GM18511 (cell line): Measurements from ENCODE around the gene SIX3.

Experiments used
- ATAC-seq: cut with Tn5 transposase; IDR thresholded peaks from one replicate; pipeline ENCODE4 v1.9.1; 2021; ENCODE audit warnings: mild to moderate bottlenecking, moderate library complexity; ENCODE audit not compliant: unreplicated experiment

Gene SIX3

DNA sequence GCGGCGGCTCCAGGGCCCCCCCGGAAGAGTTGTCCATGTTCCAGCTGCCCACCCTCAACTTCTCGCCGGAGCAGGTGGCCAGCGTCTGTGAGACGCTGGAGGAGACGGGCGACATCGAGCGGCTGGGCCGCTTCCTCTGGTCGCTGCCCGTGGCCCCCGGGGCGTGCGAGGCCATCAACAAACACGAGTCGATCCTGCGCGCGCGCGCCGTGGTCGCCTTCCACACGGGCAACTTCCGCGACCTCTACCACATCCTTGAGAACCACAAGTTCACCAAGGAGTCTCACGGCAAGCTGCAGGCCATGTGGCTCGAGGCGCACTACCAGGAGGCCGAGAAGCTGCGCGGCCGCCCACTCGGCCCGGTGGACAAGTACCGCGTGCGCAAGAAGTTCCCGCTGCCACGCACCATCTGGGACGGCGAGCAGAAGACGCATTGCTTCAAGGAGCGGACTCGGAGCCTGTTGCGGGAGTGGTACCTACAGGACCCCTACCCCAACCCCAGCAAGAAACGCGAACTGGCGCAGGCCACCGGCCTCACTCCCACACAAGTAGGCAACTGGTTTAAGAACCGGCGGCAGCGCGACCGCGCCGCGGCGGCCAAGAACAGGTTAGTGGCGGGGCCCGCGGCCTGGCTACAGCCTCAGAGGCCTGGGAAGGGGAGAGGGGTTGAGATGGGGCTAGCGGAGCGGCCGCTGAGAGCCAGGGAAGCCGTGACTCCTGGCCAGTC, 965 bp downstream of the SIX3 start:
- no peak for ATAC-seq

DNA sequence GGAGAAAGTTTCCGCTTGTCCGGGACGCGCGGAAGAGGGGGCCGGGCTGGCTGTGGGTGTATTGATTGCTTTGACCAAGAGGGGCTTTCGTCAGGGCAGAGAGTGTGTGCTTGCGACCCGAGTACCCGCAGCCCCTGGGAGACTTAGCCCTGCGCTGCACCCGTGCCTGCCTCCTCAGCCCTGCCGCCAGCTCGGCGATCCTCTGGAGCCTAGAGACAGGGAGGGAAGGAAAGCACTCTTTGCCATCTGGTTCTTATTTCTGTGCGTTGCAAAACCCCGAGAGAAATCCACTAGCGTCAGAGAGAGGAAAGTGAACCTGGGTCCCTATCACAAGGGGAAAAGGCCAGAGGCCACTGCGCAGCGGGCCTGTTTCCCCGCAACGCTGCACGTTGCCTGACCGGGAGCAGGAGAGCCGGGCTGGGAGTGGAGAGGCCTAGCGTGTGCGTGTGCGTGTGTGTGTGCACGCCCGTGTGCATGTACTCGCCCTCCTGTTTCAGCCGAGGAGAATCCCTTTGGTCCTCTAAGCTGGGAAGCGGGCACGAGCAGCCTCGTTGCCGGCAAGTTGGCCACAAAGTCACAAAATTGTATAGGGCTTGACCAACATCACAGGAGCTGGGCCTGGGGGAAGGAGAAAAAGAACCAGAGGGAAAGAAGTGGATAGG, 1.7 kb downstream of the SIX3 start:
- ATAC-seq, result no peak

DNA sequence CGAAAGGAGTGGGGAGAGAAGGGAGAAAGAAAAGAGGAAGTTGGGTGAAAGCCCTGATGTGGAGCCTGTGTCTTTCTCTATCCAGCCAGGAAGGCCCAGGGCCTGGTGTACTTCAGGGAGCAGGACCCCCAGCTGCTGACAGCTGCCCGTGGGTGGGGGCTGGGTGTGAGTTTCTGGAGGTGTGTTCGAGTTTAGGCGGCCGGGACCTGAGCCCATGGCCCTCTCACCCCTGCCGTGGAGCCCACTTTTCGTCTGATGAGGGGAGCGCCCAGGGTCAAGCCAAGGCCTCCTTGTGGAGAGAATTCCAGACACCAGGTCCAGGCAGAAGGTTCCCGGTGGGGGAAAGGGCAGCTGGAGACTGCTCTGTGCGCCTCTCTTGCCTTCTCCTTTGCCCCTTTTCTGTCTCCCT, 2.2 kb downstream of the SIX3 start:
- ATAC-seq, result no peak

DNA sequence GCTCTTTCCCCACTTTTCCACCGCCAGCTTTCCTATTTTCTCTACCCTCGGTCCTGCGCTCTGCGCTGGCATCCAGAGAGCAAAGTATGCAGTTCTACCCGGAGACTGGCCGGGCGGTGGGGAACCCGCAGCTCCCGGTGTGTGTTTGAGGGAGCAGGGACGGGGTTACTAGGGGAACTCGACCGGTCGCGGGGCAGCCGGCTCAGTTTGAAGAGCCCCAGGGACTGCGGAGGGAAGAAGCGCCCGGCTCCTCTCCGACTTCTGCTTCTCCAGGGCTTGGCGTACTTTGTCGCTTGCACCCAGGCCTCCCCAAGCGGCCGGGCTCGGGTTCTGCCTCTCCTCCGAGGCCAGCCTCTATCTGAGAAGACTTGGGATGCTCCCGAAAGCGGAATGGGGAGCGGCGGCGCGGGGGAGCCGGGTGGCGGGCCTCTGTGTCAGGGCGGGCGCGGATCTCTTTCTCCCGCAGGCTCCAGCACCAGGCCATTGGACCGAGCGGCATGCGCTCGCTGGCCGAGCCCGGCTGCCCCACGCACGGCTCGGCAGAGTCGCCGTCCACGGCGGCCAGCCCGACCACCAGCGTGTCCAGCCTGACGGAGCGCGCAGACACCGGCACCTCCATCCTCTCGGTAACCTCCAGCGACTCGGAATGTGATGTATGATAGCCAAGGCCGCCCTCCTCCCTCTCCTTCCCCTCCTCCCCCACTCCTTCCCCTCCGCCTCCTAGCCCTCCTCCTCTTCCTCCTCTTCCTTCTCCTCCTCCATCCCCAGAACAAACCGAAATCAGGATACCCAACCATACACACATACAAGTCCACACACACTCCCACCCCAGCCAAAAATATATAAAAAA, 2.8 kb downstream of the SIX3 start:
- ATAC-seq, result no peak

DNA sequence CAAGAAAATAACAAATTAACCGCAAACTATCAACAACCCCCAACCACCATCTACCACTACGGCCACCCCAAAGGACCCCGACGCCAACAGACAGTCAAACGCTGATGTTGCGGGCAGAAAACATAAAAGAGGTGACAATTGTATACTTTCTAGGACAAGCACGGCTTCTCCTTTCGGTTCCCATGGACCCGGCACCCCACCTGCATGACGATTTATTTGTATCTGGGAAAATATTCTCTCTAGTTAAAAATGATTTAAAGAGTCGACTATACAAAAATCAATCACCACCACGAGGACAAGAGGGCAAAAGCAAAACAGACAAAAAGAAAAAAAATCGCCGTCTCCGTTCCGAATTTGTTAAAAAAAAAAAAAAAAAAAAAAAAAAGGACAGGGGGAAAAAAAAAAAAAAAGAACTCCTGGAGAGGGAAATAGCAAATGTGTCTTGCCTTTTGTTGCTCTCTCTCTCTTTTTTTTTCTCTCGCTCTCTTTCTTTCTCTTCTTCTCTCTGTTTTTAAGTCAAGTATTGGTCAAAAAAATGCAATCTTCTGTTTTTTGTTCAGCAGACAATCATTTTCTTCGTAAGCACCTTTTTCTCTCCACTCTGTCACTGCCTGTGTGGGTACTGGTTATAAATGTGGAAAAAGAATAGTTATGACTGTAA, 3.6 kb downstream of the SIX3 start:
- no peak for ATAC-seq

DNA sequence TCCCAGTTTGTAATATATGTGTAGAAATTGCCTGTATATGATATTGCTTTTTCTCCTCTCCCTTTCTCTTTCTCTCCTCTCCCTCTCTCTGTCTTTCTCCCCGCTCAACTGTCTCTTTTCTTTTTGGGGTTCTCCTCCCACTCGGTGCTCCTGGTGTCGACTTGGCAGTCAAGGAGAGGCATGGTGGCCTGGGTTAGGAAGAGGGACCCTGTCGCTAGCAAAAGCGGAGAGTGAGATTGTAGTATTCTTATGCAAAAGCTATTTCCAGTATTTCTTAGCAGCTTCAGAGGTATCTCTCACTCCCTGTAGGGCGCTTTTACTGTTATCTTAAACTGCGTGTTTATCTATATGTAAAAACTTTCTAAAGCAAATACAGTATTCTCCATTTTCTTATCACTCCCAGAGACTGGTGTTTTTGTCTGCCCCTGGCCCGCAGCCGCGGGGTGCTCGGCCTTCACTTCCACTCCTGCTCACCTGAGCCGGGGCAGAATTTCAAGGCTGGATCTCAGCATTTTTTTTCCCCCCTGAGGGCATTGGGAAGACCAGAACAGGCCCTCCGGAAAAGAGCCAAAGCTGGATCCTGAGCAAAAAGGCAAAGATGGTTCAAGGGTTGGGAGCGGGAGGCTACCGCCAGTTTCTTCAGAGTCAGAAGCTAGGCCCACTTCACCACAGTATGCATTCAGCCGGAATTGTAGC, 4.3 kb downstream of the SIX3 start:
- no peak for ATAC-seq

DNA sequence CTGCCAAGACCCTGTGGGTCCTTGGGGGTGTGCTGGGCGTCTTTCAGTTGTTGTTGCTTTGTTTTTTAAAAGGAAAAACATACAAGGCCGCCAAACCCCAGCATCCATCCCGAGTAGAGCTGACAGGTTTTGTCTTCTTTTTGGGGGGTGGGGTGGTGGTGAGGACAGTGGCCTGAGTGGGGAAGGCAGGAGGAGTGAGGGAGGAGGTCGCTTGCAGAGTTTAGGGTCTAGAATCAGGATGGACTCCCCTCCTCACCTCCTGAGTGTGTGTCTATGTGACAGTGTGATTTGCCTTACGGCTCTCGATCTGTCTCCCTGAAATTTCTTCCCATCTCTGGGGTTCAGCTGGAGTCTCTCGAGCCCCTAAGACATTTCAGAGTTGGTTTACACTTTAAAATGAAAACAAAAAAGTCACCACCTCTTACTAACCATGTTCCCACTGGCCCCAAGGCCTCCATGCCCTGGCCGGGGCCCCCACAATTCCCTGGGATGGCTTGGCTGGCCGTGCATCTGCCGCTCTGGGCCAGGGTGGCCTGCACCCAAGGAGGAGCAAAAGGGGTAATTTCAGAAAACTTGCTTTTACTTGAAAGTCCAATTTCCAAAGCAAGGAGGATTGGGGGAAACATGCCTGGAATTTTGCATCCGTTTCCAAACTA, 5.0 kb downstream of the SIX3 start:
- no peak for ATAC-seq

DNA sequence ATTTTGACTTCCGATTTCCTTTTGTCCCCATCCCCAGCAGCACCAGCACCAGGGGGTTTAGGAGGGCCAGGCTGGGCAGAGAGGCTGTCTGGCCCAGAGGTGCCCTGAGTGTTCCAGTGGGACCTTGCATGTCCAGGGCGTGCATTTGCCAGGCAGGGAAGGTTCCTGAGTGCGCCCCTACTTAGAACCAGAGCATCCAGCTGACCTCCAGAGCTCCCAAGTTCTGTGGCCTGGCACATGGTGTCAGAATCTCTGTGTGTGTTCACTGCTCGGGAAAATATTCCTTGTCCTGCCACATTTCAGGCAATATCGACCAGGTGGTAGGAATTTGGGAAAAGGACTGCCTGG, 5.5 kb downstream of the SIX3 start:
- no peak for ATAC-seq

DNA sequence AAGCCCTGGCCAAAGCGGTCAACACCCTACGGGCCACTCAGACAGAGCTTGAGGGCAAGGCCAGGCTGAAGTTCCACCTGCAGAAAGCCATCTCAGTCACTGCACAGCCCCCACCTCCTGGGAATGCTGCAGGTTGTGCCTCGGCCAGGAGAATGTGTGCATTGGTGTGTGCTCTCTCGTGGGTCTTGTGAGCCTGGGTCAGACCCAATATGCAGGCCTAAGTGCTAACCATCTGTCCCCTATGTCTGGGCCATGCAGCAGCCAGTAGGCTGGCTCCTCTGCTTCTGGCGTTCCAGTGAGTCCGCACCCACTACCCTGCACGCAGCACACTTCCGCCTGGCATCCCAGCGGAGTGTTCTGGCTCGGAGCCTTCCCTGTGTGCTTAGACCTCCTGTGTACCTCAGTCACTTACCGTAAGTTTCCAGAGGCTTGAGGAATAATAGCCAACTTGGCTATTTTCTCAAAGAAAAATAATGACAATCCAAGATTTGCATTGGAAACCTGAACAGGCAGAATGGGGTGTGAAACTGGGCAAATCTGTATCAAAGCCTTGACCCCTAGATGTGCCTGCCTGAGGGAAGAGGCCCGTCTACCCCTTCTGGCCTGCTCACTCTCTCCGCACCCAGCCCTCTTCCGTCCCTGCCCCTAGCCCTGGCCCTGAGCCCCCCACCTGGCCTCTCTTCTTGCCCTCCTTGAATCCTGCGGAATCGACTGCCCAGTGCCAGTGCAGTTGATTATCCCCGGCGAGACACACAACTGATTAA, 7.2 kb downstream of the SIX3 start:
- no peak for ATAC-seq

DNA sequence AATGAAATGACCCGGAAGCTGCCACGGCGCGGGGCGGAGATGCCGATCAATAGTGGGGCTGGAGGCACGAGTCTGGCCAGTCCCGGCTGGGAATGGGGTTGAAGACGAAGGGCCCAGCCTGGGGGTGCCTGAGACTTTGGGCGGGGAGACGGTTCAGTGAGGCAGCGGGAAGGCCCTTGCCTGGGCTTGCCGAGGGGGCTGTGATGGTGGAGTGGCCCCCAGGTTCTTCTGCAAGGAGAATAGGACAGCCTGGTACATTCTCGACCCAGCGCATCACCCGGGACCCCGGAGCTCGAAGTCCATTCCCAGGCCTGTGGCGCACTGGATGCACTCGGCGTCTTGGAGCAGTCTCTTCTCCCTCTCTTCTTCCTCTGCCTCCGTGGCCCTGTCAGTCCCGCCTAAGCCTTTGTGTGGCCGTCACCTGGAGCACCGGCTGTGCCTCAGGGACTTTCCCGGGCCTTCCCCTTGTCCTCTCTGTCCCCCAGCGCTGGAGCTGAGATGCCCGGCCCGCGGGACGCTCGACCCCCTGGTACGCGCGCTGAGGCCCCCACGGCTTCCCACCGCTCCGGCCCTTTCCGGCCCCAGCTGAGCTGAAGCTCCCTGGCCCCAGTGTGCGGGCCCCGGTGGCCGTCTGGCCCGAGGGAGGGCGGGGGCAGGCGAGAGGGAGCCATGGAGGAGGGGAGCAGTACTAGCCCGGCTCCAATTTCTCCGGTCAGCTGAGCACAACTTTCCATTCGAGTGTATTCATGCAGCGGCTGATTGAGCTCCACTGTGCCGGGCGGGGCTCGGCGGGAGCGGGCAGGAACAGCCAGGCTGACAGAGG, 8.0 kb downstream of the SIX3 start:
- no peak for ATAC-seq

DNA sequence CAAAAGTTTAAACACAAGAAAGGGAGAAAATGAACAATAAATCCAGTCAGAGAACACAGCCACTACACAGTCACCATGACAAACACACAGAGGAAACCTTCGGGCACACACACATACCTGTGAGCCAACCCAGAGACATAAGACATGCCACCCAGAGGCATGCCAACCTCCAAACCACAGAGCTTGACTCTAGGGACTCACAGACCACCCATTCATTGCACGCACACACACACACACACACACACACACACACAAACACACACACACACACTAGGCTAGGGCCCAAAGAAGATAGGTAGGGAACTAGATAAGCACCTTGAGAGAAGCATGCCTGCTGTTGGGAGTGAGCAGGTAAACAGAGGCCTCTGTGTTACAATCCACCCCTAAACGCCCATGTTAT, 9.1 kb downstream of the SIX3 start:
- no peak for ATAC-seq

DNA sequence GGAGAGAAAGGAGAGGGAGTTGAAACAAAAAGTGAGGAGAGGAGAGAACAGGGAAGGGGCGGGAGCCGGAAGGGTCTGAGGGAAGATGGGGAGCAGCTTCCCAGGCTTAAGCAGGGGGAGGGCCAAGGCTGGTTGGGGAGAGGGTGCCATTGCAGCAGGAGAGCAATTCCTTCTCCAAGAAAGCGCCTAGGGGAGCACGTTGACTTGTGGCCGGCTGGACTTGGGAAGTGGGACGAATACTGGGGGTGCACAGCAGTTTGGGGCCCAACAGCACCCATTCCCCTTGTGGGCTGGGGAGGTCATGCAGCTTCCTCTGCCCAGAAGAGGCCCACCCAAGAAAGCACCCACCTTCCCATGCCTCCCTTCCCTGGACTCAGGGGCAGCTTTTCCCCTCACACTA, 9.6 kb downstream of the SIX3 start:
- no peak for ATAC-seq

DNA sequence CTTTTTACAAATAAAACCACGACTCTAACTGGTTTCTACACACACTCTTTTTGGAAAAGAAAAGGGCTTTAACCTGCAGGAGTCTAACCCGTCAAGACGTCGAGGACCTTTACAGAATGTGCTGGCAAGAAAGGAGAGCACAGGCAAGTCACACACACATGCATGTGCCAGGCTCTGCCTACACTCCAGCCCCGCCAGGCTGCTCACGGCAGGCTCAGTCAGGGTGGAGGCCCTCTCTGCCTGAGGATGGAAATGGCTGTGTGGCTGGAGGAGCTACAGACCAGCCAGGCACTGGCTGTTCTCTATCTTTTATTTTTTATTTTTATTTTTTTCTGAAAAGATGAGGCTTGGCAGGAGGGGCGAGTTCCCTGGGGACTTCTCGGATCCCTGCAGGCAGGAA, 10.2 kb downstream of the SIX3 start:
- no peak for ATAC-seq

DNA sequence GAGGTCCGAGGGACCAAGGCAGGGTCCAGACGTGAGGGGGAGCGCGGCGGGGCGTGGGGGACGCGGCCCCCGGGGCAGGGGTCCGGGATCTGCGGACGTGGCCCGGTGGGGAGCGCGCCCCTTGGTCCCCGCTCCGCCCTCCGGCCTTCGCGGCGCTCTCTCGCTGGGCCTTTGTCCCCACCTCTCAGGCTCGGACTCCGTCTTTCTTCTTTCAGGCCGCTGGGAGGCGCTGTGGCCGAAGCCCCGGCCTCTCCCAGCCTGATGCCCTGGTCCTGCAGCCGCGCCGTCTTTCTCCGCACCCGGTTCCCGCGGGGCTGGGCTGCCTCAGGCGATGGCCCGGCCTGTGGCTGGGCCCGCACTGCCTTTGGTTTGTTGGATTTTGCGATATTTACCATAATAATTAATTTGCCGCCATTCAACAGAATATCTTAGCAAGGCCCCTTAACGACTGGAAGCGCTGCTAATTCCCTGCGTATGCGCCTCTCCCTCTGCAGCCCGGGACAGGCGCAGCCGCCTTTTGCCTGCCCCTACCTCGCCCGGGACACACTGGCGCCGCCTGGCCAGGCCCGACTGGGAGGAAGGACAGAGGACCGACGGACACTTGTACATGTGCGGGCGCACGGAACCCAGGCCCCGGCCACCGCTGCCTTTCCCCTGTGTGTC, 10.8 kb downstream of the SIX3 start:
- peak; percentile 63 for ATAC-seq

DNA sequence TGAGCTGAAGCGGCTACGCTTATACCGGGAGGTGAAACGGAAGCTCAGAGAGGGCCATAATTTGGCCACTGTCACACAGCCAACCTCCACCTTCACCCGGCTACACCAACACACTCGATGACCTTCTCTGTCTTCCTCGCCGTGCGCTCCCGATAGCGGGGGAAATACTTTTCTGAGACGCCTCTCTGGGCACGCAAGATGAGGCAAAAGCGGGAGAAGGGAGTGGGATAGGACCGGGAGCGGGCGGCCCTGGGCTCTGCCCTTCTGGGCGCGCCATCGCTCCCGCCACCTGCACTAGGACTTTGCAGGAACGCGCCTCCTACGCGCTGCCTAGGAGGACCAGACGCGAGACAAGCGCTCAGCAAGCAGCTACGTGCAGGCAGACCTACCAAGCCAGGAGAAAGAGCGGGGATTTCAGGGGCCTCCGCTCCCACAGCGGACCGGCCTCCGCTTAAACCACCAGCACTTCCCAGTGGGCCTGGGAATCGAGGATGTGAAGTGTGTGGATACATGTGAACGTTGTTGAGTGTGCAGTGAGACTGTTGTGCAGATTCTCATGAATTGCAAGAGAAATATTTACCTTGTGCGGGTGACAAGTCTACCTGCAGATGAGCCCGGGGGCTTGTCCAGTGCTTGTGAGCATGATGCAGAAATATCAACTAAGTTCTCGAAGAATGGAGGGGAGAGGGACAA, 11.4 kb downstream of the SIX3 start:
- ATAC-seq, result no peak

DNA sequence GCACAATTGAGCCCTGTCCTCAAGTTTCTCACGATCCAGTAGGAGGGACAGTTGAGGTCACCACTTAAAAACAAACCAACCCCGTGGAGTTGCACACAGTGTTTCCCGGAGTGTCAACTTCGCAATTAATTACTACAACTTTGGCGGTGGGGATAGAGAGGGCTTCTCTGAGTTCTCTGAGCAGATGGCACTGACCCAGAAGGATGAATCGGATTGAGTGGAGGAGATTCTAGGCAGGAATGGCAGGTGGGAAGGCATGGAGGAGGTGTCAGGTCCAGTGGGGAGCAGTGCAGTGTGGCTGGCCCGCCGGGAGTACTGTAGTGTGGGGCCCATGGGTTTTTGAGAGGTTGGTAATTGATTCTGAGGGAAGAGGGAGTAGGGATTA, 12.0 kb downstream of the SIX3 start:
- ATAC-seq, result no peak

DNA sequence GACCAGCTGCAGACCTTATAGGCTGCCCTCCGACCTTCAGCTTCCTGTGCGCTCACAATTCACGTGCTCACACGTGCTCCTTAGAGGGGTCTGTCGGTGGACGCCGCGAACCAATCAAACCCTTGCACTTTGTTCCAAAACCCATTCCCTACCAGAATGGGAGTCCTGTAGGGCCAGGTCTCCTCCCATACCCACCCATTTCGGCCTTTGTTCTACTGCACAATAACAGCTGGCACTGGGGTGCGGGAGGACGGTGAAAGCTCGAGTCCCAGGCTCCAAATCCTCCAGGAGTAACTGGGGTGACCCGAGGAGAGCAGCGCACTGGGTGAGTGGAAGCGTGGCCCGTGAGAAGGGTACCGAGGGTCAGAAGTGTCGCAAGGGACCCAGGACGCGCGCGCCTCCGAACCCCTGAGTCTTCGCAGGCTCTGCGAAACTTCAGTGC, 13.0 kb downstream of the SIX3 start:
- ATAC-seq, result no peak
